ENCODE results near the gene PPFIBP1.
"Not testable (repeated sequence)": the region's sequence is repeated elsewhere in the genome, so short reads cannot be mapped to it uniquely, and the experiment has no call there.

PPFIBP1 gene

DNA sequence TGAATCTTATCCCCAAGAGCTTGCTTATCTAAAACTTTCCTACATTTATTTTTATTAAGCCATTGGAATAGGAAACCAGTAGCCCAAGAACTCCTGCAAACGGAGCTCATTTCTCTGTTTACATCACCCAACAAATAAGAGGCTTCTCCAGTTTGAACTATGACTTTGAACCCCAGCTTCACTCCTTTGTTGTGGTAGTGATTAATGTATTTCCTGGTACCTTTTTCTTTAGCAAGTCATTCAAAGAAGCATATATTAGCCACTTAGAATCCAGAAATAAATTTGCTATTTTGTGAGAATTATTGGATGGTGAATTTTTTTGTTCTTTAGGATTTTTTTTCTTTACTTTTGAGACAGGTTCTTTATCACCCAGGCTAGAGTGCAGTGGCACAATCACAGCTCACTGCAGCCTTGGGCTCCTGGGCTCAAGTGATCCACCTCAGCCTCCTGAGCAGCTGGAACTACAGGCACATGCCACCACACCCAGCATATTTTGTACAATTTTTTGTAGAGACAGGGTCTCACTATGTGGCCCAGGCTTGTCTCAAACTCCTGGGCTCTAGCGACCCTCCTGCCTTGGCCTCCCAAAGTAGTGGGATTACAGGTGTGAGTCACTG is 104.0 kb downstream of the PPFIBP1 start:
- not testable (repeated sequence) for DNase-seq (ENCODE audit: low spot score)

- DNase-seq (ENCODE audit: low spot score): not testable (repeated sequence)
Observed at GRCh38 chr12:27630219-27630618, 106.2 kb downstream of the PPFIBP1 start.

DNA sequence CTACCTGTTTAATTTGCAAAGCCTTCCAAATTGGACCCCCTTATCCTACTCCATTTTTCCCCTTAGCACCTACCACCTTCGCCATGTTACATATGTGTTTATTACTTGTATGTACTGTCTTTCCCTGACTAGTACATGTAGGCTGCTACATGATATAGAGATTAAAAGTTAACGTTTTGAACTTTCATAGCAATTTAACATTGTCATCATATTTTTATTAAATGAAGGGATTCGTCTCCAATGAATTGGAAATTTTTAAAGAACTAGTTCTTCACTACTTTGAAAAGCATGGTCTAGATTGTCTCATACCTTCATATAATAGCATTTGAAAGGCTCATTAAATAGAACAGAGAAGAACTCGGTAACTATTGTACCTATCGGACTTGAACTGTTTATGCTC is 107.4 kb downstream of the PPFIBP1 start:
- no peak for DNase-seq (ENCODE audit: low spot score)

GRCh38 chr12:27631813-27632491 is 107.9 kb downstream of the PPFIBP1 start:
- no peak for DNase-seq (ENCODE audit: low spot score)

GRCh38 chr12:27635349-27635972 is 111.5 kb downstream of the PPFIBP1 start:
- no peak for DNase-seq (ENCODE audit: low spot score)

- DNase-seq (ENCODE audit: low spot score): not testable (repeated sequence)
Observed at GRCh38 chr12:27636569-27636968, 112.6 kb downstream of the PPFIBP1 start.

DNA sequence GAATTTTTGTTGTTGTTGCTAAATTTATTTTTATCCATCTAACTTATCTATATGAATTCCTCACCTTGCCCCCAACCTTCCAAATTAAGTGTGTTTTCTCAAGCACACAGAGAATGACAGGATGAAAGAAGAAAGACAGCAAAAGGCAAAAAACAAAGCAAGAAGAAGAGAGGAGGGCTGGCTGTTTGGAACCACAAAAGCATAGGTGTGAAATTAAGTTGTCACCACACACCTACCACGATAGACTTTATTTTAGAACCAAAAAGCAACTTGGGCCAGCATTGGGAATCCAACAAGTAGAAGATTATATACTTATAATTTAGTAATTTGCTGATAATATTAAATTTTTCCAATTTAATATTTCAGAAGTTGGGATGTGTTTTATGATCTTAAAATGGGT is 113.5 kb downstream of the PPFIBP1 start:
- no peak for DNase-seq (ENCODE audit: low spot score)

- no peak for DNase-seq (ENCODE audit: low spot score)
Observed at GRCh38 chr12:27639265-27639664, 115.3 kb downstream of the PPFIBP1 start.

GRCh38 chr12:27640566-27641200 is 116.7 kb downstream of the PPFIBP1 start:
- DNase-seq (ENCODE audit: low spot score): not testable (repeated sequence)

DNA sequence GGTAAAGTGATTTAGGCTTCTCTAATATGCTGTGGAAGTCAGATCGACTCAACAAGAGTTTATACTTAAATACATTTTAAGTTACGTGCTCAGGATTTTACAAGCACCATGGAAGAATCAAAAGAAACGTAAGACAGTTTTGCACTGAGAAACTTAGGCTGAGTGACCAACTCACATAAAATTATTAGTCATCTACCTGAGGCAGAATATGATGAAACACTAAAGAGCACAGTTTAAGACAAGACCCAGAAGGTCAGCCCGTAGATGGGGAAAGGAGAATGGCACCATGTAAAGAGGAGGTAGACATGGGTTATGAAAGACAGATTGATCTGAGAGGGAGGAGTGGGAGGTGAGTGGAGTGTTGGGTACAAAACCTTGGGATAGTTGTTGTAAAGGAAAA is 118.4 kb downstream of the PPFIBP1 start:
- DNase-seq (ENCODE audit: low spot score): not testable (repeated sequence)

GRCh38 chr12:27642892-27643291 is 118.9 kb downstream of the PPFIBP1 start:
- not testable (repeated sequence) for DNase-seq (ENCODE audit: low spot score)

- DNase-seq (ENCODE audit: low spot score): no peak
Observed at GRCh38 chr12:27644158-27644845, 120.3 kb downstream of the PPFIBP1 start.

DNA sequence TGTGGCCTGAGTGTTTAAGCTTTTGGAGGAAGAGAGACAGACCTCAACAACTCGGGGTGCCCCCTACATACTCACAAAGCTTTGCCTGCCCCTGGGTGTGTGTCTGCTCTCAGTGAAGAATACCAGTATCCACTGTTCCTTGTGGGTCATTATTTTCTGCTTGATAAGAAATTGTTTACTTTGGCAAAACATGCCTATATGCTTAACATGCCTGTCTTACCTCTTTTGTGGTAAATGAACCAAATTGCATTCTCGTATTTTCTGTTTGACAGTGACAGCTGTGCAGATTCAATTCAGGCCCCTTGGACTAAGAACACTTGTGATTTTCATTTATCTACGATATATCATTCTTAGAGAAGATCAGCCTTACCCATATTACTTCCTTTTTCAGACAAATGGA is 121.7 kb downstream of the PPFIBP1 start:
- no peak for DNase-seq (ENCODE audit: low spot score)

DNA sequence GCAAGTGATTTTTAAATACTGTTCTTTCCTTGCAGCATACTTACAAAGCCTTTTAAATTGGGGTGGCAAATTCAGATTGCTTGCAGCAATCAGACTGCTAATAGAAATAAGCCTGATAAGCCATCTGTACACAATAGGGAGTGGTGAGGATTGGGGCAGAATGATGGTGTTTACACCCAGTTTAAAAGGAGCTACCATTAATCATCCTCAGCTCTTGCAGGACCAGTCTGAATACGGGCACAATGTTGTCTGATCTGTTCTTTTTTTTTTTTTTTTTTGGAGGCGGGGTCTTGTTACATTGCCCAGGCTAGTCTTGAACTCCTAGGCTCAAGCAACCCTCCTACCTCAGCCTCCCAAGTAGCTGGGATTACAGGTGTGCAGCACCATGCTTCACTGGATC is 122.1 kb downstream of the PPFIBP1 start:
- no peak for DNase-seq (ENCODE audit: low spot score)

GRCh38 chr12:27650011-27650410 is 126.0 kb downstream of the PPFIBP1 start:
- DNase-seq (ENCODE audit: low spot score): no peak

DNA sequence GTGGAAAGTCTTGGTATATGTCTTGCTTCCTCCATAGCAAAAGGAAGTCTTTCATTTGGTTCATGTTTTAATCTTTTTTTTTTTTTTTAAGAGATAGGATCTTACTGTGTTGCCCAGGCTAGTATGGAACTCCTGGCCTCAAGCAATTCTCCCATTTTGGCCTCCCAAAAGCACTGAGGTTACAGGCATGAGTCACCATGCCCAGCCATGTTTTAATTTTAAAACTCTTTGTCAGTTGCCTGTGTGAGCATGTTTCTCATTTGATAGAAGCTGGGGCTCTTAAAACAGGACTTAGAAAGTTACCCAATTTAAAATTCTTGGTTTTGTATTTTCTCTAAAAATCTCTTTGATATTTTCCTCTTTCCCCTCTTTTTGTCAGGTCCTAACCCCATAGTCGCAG is 127.2 kb downstream of the PPFIBP1 start:
- DNase-seq (ENCODE audit: low spot score): no peak

GRCh38 chr12:27652174-27652763 is 128.3 kb downstream of the PPFIBP1 start:
- peak; percentile 28 for DNase-seq (ENCODE audit: low spot score)

GRCh38 chr12:27653661-27654060 is 129.7 kb downstream of the PPFIBP1 start:
- DNase-seq (ENCODE audit: low spot score): no peak

DNA sequence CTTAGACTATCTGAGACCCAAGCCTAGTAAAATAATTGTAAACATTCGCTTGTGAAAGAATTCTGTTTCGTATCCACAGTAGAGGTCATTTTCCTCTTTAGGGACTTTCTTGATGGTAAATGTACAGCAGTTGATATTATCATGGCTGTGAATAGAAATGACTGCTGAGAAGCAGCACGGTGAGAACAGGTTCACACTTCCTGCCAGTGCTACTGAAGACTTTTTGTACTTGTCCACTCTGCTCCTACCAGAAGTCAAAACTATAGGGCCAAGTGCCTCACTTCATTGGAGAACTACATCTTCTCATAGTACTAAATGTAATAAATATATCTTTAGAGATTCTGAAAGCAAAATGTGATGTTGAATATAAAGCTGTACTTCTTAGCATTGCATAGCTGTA is 131.5 kb downstream of the PPFIBP1 start:
- DNase-seq (ENCODE audit: low spot score): not testable (repeated sequence)

DNA sequence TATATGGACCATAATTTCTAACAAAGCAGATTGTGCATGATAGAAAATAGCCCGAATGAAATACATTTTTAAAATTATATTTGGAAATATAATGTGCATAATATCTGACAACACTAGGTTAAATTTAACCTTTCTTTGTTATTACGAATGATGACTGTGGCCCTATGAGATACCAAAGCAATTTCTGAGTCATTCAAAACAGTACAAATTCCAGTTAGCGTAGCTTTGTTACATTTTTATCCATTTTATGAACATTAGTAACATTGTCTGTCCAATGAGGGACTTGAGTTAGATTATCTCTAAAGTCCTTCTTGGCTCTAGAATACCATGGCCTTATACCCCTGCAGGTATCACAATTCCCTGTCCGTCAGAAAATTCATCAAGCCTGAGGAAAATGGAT is 133.3 kb downstream of the PPFIBP1 start:
- no peak for DNase-seq (ENCODE audit: low spot score)

GRCh38 chr12:27665704-27666103 is 141.7 kb downstream of the PPFIBP1 start:
- no peak for DNase-seq (ENCODE audit: low spot score)

GRCh38 chr12:27666510-27666909 is 142.5 kb downstream of the PPFIBP1 start:
- no peak for DNase-seq (ENCODE audit: low spot score)
